ENCODE measurements around the gene MAP3K5. TPM values are rescaled to one million over a fixed set of nuclear protein-coding genes. Genes with fewer than 3 reads are reported as not detected.

MAP3K5 gene
- total and polyA plus RNA-seq, 9 of the 15 experiments (the other 6 are each of a cell fraction or from before 2014, with no cell fraction given): 2.2 to 13.0 (median 9.9) TPM

DNA sequence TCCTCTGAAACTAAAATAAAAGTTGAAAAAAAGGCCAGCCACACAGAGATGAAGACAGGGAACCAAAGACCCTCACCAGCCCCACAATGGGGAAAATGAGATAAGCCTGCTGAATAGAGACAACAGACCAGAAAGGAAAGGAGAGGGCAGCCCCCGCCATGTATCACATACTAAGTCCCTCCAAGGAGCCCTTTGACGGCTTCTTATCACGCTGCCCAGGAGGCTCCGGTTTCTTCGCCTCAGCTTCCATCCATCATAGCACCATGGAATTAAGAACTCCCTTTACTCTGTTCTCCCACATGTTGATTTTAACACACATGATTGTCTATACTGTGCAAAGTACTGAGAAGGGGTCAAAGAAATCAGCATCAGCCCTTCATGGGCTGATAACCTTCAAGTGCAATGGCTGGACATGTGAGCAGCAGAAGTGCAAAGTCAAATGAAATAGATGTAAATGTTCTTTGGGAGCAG, 54.9 kb downstream of the MAP3K5 start (continued):
- no peak for TF ChIP-seq SMARCA5 (IDR thresholded peaks at IDR 0.05)
- TF ChIP-seq NCOA1 (IDR thresholded peaks at IDR 0.05; ENCODE audit: low read depth): no peak
- no peak for TF ChIP-seq FIP1L1 (IDR thresholded peaks at IDR 0.05; ENCODE audit: low read depth, low read length, poor library complexity, severe bottlenecking)
- no peak for TF ChIP-seq DNMT1 (IDR thresholded peaks at IDR 0.05)
- TF ChIP-seq HNRNPH1 (optimal IDR thresholded peaks at IDR 0.05; ENCODE audit: low read depth, low read length): no peak
- TF ChIP-seq EGR1 (conservative IDR thresholded peaks at IDR 0.05): no peak; the same call in 1 of the 2 replicates
- TF ChIP-seq, protein P1, sequence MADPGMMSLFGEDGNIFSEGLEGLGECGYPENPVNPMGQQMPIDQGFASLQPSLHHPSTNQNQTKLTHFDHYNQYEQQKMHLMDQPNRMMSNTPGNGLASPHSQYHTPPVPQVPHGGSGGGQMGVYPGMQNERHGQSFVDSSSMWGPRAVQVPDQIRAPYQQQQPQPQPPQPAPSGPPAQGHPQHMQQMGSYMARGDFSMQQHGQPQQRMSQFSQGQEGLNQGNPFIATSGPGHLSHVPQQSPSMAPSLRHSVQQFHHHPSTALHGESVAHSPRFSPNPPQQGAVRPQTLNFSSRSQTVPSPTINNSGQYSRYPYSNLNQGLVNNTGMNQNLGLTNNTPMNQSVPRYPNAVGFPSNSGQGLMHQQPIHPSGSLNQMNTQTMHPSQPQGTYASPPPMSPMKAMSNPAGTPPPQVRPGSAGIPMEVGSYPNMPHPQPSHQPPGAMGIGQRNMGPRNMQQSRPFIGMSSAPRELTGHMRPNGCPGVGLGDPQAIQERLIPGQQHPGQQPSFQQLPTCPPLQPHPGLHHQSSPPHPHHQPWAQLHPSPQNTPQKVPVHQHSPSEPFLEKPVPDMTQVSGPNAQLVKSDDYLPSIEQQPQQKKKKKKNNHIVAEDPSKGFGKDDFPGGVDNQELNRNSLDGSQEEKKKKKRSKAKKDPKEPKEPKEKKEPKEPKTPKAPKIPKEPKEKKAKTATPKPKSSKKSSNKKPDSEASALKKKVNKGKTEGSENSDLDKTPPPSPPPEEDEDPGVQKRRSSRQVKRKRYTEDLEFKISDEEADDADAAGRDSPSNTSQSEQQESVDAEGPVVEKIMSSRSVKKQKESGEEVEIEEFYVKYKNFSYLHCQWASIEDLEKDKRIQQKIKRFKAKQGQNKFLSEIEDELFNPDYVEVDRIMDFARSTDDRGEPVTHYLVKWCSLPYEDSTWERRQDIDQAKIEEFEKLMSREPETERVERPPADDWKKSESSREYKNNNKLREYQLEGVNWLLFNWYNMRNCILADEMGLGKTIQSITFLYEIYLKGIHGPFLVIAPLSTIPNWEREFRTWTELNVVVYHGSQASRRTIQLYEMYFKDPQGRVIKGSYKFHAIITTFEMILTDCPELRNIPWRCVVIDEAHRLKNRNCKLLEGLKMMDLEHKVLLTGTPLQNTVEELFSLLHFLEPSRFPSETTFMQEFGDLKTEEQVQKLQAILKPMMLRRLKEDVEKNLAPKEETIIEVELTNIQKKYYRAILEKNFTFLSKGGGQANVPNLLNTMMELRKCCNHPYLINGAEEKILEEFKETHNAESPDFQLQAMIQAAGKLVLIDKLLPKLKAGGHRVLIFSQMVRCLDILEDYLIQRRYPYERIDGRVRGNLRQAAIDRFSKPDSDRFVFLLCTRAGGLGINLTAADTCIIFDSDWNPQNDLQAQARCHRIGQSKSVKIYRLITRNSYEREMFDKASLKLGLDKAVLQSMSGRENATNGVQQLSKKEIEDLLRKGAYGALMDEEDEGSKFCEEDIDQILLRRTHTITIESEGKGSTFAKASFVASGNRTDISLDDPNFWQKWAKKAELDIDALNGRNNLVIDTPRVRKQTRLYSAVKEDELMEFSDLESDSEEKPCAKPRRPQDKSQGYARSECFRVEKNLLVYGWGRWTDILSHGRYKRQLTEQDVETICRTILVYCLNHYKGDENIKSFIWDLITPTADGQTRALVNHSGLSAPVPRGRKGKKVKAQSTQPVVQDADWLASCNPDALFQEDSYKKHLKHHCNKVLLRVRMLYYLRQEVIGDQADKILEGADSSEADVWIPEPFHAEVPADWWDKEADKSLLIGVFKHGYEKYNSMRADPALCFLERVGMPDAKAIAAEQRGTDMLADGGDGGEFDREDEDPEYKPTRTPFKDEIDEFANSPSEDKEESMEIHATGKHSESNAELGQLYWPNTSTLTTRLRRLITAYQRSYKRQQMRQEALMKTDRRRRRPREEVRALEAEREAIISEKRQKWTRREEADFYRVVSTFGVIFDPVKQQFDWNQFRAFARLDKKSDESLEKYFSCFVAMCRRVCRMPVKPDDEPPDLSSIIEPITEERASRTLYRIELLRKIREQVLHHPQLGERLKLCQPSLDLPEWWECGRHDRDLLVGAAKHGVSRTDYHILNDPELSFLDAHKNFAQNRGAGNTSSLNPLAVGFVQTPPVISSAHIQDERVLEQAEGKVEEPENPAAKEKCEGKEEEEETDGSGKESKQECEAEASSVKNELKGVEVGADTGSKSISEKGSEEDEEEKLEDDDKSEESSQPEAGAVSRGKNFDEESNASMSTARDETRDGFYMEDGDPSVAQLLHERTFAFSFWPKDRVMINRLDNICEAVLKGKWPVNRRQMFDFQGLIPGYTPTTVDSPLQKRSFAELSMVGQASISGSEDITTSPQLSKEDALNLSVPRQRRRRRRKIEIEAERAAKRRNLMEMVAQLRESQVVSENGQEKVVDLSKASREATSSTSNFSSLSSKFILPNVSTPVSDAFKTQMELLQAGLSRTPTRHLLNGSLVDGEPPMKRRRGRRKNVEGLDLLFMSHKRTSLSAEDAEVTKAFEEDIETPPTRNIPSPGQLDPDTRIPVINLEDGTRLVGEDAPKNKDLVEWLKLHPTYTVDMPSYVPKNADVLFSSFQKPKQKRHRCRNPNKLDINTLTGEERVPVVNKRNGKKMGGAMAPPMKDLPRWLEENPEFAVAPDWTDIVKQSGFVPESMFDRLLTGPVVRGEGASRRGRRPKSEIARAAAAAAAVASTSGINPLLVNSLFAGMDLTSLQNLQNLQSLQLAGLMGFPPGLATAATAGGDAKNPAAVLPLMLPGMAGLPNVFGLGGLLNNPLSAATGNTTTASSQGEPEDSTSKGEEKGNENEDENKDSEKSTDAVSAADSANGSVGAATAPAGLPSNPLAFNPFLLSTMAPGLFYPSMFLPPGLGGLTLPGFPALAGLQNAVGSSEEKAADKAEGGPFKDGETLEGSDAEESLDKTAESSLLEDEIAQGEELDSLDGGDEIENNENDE (IDR thresholded peaks at IDR 0.05; ENCODE audit: low read depth, low read length): no peak
- TF ChIP-seq, protein P2, sequence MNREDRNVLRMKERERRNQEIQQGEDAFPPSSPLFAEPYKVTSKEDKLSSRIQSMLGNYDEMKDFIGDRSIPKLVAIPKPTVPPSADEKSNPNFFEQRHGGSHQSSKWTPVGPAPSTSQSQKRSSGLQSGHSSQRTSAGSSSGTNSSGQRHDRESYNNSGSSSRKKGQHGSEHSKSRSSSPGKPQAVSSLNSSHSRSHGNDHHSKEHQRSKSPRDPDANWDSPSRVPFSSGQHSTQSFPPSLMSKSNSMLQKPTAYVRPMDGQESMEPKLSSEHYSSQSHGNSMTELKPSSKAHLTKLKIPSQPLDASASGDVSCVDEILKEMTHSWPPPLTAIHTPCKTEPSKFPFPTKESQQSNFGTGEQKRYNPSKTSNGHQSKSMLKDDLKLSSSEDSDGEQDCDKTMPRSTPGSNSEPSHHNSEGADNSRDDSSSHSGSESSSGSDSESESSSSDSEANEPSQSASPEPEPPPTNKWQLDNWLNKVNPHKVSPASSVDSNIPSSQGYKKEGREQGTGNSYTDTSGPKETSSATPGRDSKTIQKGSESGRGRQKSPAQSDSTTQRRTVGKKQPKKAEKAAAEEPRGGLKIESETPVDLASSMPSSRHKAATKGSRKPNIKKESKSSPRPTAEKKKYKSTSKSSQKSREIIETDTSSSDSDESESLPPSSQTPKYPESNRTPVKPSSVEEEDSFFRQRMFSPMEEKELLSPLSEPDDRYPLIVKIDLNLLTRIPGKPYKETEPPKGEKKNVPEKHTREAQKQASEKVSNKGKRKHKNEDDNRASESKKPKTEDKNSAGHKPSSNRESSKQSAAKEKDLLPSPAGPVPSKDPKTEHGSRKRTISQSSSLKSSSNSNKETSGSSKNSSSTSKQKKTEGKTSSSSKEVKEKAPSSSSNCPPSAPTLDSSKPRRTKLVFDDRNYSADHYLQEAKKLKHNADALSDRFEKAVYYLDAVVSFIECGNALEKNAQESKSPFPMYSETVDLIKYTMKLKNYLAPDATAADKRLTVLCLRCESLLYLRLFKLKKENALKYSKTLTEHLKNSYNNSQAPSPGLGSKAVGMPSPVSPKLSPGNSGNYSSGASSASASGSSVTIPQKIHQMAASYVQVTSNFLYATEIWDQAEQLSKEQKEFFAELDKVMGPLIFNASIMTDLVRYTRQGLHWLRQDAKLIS (CRISPR knock-in tag; IDR thresholded peaks at IDR 0.05): no peak
- peak; percentile 18 to 50; a peak in 1 of 4 replicates for TF ChIP-seq KDM1A (IDR thresholded peaks at IDR 0.05)
- no peak for TF ChIP-seq ZNF217 (CRISPR knock-in tag; IDR thresholded peaks at IDR 0.05)
- no peak for TF ChIP-seq ZNF212 (CRISPR knock-in tag; IDR thresholded peaks at IDR 0.05)
- TF ChIP-seq ETV6 (IDR thresholded peaks at IDR 0.05; ENCODE audit: borderline replicate concordance in 1 of 2, low read depth in 2 of 2, low read length in 1 of 2): no peak
- TF ChIP-seq ETV6 (CRISPR knock-in tag; IDR thresholded peaks at IDR 0.05; ENCODE audit: borderline replicate concordance): no peak
- no peak for TF ChIP-seq PTRF (tag; IDR thresholded peaks at IDR 0.05)
- no peak for TF ChIP-seq GTF2F1 (IDR thresholded peaks at IDR 0.05; ENCODE audit: low read depth, low read length)
